ENCODE data around the gene SPINK7.
"Not testable (repeated sequence)": the region's sequence is repeated elsewhere in the genome, so short reads cannot be mapped to it uniquely, and the experiment has no call there.

DNA sequence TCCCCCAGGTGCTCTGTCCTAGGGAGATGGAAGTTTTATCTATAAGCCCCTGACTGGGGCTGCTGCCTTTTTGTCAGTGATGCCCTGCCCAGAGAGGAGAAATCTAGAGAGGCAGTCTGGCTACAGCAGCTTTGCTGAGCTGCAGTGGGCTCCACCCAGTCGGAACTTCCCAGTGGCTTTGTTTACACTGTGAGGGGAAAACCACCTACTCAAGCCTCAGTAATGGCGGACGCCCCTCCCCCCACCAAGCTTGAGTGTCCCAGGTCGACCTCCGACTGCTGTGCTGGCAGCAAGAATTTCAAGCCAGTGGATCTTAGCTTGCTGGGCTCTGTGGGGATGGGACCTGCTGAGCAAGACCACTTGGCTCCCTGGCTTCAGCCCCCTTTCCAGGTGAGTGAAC is 31.3 kb upstream of the SPINK7 start:
- TF ChIP-seq, protein P1, sequence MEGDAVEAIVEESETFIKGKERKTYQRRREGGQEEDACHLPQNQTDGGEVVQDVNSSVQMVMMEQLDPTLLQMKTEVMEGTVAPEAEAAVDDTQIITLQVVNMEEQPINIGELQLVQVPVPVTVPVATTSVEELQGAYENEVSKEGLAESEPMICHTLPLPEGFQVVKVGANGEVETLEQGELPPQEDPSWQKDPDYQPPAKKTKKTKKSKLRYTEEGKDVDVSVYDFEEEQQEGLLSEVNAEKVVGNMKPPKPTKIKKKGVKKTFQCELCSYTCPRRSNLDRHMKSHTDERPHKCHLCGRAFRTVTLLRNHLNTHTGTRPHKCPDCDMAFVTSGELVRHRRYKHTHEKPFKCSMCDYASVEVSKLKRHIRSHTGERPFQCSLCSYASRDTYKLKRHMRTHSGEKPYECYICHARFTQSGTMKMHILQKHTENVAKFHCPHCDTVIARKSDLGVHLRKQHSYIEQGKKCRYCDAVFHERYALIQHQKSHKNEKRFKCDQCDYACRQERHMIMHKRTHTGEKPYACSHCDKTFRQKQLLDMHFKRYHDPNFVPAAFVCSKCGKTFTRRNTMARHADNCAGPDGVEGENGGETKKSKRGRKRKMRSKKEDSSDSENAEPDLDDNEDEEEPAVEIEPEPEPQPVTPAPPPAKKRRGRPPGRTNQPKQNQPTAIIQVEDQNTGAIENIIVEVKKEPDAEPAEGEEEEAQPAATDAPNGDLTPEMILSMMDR (IDR thresholded peaks at IDR 0.05), result not testable (repeated sequence)
- not testable (repeated sequence) for TF ChIP-seq POLR2A (IDR thresholded peaks at IDR 0.05)
